Esophagus muscularis mucosa (tissue), 4 donors: Measurements from ENCODE around the gene PAIP1. TPM values are rescaled to one million over a fixed set of nuclear protein-coding genes. Genes with fewer than 3 reads are reported as not detected.

ENCODE experiments used
- DNase-seq: peaks from one replicate; pipeline ENCODE4 v3.0.0-alpha.2; 2017; ENCODE audit errors: extremely low spot score
- H3K27ac ChIP-seq, 4 donors: fragments of 200-600 bp; sonication (generic); replicated peaks in 1 of 4; 1 replicate in 3 of 4; 2 replicates in 1 of 4; pipeline ENCODE4 v1.5.1; 2016 to 2019; ENCODE audit warnings: mild to moderate bottlenecking in 1 of 4
- H3K27me3 ChIP-seq, 4 donors: fragments of 200-600 bp; sonication (generic); one replicate each; pipeline versions ENCODE4 v1.5.1 to v1.6.0; 2016 to 2019
- H3K36me3 ChIP-seq, 4 donors: fragments of 200-600 bp; sonication (generic); one replicate each; pipeline ENCODE4 v1.5.1; 2016 to 2019
- H3K4me1 ChIP-seq, 4 donors: fragments of 200-600 bp; sonication (generic); one replicate each; pipeline ENCODE4 v1.5.1; 2016 to 2019
- H3K4me3 ChIP-seq, 4 donors: fragments of 200-600 bp; sonication (generic); 1 replicate in 2 of 4; 2 replicates in 2 of 4; pipeline ENCODE4 v1.5.1; 2016 to 2019; ENCODE audit warnings: mild to moderate bottlenecking in 4 of 4, moderate library complexity in 1 of 4
- H3K9me3 ChIP-seq, 4 donors: fragments of 200-600 bp; sonication (generic); 1 replicate in 3 of 4; 2 replicates in 1 of 4; pipeline ENCODE4 v1.5.1; 2016 to 2019
- EP300 ChIP-seq: sonication (generic); formaldehyde crosslinking; IDR thresholded peaks from one replicate; pipeline ENCODE4 v1.6.1; 2017; ENCODE audit warnings: antibody characterized with exemption
- POLR2A ChIP-seq: fragments of 450-650 bp; IDR thresholded peaks from one replicate; pipeline ENCODE4 v1.6.1; 2017; ENCODE audit warnings: antibody characterized with exemption, moderate library complexity, mild to moderate bottlenecking, low read depth
- POLR2AphosphoS5 ChIP-seq, 2 donors: sonication (generic); formaldehyde crosslinking; IDR thresholded peaks; one replicate each; pipeline ENCODE4 v1.6.1; 2017; ENCODE audit warnings: antibody characterized with exemption in 2 of 2
- WGBS: methylation state at CpG from one replicate; pipeline ENCODE4 v1.1.5; 2018; 5-methylcytosine and 5-hydroxymethylcytosine counted together
- intact Hi-C: fragments of 100-400 bp; cut with DNase I; formaldehyde crosslinking; loops from one replicate; pipeline ENCODE4 v1.15.1; 2023
- total RNA-seq, 4 donors: library from RNA; depleted of rRNA; stranded (reverse); fragments of >200 nt; gene quantifications; one replicate each; pipeline versions ENCODE4 v1.1.0 to v1.2.1, GENCODE V29; 2016
- TF ChIP-seq, protein P1 (sequence below), 3 experiments: fragments of 200-600 bp in 2 of 3; fragments of 450-650 bp in 1 of 3; sonication (generic) in 2 of 3; IDR thresholded peaks; one replicate each; pipeline ENCODE4 v1.5.1; 2017 to 2019; ENCODE audit warnings: antibody characterized with exemption in 3 of 3, mild to moderate bottlenecking in 2 of 3, moderate library complexity in 1 of 3

Gene PAIP1
- total RNA-seq, 4 donors from 2014 or later: 81.4 to 135 (median 106) TPM

DNA sequence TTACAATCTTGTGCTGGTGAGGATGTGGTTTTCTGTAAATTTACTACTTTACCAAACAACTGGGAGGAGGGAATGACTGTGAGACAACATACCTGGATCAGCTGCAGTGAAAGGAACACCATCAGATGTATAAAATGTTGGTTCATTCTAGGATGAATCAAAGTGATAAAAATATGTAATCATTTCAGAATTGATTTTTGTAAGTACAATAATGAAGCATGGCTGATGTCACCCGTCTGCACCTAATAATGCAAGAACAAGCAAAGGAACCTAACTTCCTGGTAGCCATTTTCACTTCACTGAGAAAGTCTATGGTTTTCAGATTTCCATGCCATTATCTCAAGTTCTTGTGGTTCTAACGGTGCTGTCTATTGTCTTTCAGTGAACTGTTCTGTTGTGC is 23.2 kb downstream of the PAIP1 start:
- WGBS: 86% methylated on average over 2 of the region's 2 CpGs
- intact Hi-C loops: no loop called here

DNA sequence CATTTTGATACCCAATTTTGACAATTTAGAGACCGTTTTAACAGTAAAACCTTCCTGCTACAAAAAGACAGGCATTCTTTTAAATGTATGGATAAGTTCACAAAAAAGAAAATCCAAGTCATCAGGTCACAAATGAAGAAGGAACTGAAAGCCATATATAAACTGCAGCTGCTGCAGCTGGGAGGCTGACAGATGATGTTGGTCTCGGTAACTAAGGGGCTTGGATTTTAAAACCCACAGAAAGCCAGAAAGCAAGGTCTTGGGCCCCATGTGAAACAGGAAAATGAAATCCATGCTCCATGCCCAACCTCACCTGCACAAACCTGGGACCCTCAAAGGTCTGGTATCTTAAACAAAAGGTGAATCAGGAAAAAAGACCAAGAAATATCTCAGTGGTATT is 26.2 kb downstream of the PAIP1 start:
- Histone ChIP-seq H3K4me3 (no peak overlapping the region), H3K9me3 (no peaks in the 10 kb centered on the region), H3K4me1 (no peaks in the 10 kb centered on the region), H3K27me3 (no peaks in the 10 kb centered on the region), H3K36me3 (peaks cover 54 to 89% (median 73%) of the 10 kb centered on the region in 4 donors), H3K27ac (no peak overlapping the region)
- no peak for DNase-seq
- intact Hi-C loops: no loop called here
- 93% methylated on average over 2 of the region's 2 CpGs for WGBS
- no peak for TF ChIP-seq EP300
- no peak for TF ChIP-seq POLR2AphosphoS5 (IDR thresholded peaks at IDR 0.05)

More for the DNA sequence above, 23.2 kb downstream of the PAIP1 start:
- Histone ChIP-seq H3K4me1 (no peaks in the 10 kb centered on the region), H3K4me3 (no peak overlapping the region), H3K27me3 (no peaks in the 10 kb centered on the region), H3K9me3 (no peaks in the 10 kb centered on the region), H3K27ac (no peak overlapping the region), H3K36me3 (peaks cover 48 to 97% (median 77%) of the 10 kb centered on the region in 4 donors)
- DNase-seq: no peak
- TF ChIP-seq EP300: no peak
- no peak for TF ChIP-seq POLR2A
- TF ChIP-seq POLR2AphosphoS5 (IDR thresholded peaks at IDR 0.05): no peak
- TF ChIP-seq, protein P1, sequence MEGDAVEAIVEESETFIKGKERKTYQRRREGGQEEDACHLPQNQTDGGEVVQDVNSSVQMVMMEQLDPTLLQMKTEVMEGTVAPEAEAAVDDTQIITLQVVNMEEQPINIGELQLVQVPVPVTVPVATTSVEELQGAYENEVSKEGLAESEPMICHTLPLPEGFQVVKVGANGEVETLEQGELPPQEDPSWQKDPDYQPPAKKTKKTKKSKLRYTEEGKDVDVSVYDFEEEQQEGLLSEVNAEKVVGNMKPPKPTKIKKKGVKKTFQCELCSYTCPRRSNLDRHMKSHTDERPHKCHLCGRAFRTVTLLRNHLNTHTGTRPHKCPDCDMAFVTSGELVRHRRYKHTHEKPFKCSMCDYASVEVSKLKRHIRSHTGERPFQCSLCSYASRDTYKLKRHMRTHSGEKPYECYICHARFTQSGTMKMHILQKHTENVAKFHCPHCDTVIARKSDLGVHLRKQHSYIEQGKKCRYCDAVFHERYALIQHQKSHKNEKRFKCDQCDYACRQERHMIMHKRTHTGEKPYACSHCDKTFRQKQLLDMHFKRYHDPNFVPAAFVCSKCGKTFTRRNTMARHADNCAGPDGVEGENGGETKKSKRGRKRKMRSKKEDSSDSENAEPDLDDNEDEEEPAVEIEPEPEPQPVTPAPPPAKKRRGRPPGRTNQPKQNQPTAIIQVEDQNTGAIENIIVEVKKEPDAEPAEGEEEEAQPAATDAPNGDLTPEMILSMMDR (IDR thresholded peaks at IDR 0.05): no peak

DNA sequence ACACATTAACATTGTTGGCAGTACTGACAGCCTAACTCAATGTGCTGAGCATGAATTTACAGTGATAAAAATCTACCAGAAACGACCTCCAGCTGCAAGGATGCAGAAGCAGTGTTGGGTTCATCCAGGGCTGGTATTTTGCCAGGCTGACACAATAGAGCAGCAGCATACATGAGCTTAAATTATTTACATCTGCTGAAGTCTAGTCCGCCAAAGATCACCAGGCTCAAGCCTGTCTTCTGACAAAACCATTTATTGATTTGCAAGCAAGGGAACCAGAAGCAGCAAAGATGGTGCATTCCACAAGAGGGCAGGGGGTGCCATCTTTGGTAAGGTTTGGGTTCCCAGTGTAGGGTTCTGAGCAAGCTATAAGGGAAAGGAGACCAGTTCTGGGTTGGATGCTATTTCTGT is 33.2 kb downstream of the PAIP1 start:
- intact Hi-C loops: no loop called here
- TF ChIP-seq POLR2A (no peak), EP300 (no peak), POLR2AphosphoS5 (IDR thresholded peaks at IDR 0.05) (no peak)
- TF ChIP-seq, protein P1 (IDR thresholded peaks at IDR 0.05): no peak
- no peak for DNase-seq
- no peaks in the 10 kb centered on the region for H3K9me3 ChIP-seq
- H3K27me3 ChIP-seq: no peaks in the 10 kb centered on the region
- H3K4me1 ChIP-seq: no peaks in the 10 kb centered on the region
- H3K4me3 ChIP-seq: no peak overlapping the region
- WGBS: 68% methylated on average over 2 of the region's 2 CpGs
- peaks cover 22 to 48% (median 42%) of the 10 kb centered on the region in 4 donors for H3K36me3 ChIP-seq
- no peak overlapping the region for H3K27ac ChIP-seq

DNA sequence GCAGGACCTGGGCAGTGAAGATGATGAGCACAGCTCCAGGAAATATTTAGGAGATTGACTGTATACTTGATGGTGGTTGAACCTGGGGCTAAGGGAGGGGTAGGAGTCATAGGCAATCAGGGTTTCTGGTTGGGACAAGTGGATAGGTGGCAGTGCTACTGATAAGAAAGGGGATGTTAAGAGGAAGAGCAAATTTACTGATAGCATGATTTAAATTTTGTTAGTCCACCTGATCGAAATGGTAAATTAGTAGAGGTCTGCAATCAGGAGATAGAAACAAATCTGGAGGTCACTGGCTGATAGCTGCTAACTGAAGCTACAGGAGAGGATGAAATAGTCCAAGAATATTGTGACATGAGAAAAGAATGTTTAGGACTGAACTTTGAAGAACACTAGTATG is 36.3 kb downstream of the PAIP1 start:
- peaks cover 0 to 5% (median 4%) of the 10 kb centered on the region in 4 donors for H3K4me1 ChIP-seq
- WGBS: 93% methylated on average over 1 of the region's 1 CpG
- H3K9me3 ChIP-seq: no peaks in the 10 kb centered on the region
- no peaks in the 10 kb centered on the region for H3K27me3 ChIP-seq
- no peak for DNase-seq
- no peak overlapping the region for H3K4me3 ChIP-seq
- peaks cover 7 to 27% (median 24%) of the 10 kb centered on the region in 4 donors for H3K36me3 ChIP-seq
- intact Hi-C loops: no loop called here
- H3K27ac ChIP-seq: no peak overlapping the region
- TF ChIP-seq POLR2AphosphoS5 (IDR thresholded peaks at IDR 0.05): no peak
- no peak for TF ChIP-seq EP300
- TF ChIP-seq, protein P1 (IDR thresholded peaks at IDR 0.05): no peak
- no peak for TF ChIP-seq POLR2A

DNA sequence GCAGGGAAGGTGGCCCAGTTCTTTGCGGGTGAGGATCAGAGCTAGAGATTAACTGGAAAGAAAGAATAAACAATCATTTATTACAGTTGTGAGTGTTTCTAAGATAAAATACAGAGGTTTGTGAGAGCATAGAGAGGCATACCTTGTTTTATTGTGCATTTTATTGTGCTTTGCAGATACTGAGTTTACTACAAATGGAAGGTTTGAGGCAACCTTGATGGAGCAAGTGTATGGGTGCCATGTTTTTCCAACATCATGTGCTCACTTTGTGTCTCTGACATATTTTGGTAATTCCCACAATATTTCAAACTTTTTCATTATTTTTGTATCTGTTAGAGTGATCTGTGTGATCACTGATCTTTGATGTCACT is 41.2 kb downstream of the PAIP1 start:
- intact Hi-C loops: no loop called here
- Histone ChIP-seq H3K27me3 (no peaks in the 10 kb centered on the region), H3K4me1 (peaks cover 8 to 25% (median 20%) of the 10 kb centered on the region in 4 donors), H3K4me3 (peak overlapping the region; percentile 63 to 75 (median 68)), H3K9me3 (no peaks in the 10 kb centered on the region), H3K36me3 (no peaks in the 10 kb centered on the region), H3K27ac (peak overlapping the region; percentile 85 to 87 (median 86))
- DNase-seq: no peak
- WGBS: 17% methylated on average over 1 of the region's 1 CpG
- TF ChIP-seq POLR2AphosphoS5 (IDR thresholded peaks at IDR 0.05) (no peak), POLR2A (no peak), EP300 (no peak)
- TF ChIP-seq, protein P1 (IDR thresholded peaks at IDR 0.05): no peak
